ENCODE results near the gene RAVER1. TPM values are rescaled to one million over a fixed set of nuclear protein-coding genes. Genes with fewer than 3 reads are reported as not detected.

The RAVER1 gene
- total RNA-seq, 1 experiment from 2014 or later, result 55.1 TPM

DNA sequence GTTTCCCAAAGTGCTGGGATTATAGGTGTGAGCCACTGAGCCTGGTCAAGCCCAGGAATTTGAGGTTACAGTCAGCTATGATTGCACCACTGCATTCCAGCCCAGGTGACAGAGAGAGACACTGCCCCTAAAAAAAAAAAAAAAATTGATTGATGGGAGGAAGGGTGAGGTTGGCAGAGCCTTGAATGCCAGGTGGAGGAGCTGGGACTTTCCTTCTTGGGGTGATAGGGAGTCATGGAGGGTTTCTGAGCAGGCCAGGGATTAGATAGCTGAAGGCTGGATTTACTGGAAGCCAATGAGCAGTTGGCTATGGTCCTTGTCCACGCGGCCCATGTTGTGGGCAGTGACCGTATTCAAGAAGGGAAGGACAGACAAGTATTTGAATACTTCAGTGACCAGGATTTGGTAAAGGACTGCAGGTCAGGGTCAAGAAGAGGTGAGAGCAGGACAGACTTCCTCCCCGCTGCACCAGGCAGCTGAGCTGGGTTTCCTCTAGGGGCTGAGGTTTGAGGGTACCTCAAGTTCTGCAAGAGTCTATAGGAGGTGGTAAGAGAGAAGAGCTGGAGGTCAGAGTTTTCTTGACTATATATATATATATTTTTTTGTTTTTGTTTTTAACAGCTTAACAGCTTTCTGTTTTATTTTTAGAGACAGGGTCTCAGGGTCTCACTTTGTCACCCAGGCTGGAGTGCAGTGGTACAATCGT, 53.4 kb downstream of the RAVER1 start:
- POLR2A ChIA-PET, result interaction anchor here (0.6 to 0.7 kb wide), 2 partner anchors 10 to 39 kb away, joined by 3 to 6 read pairs; partner anchors contain the start of gene ICAM5
- Mint-ChIP-seq H3K36me3 (ENCODE audit: insufficient read depth, unreplicated experiment) (peaks cover 19% of the 10 kb centered on the region), H3K27ac (ENCODE audit: unreplicated experiment) (peak overlapping the region; percentile 63), H3K27me3 (ENCODE audit: insufficient read depth, unreplicated experiment) (no peaks in the 10 kb centered on the region), H3K4me1 (ENCODE audit: low read depth, unreplicated experiment) (peaks cover 7% of the 10 kb centered on the region), H3K4me3 (ENCODE audit: unreplicated experiment) (no peak overlapping the region), H3K9me3 (ENCODE audit: unreplicated experiment) (no peaks in the 10 kb centered on the region)
- intact Hi-C loops (cut with micrococcal nuclease; ENCODE audit: unreplicated experiment), result no loop called here
- no peaks in the 10 kb centered on the region for H3K9me3 ChIP-seq
- no peaks in the 10 kb centered on the region for H3K27me3 ChIP-seq (replicated peaks; ENCODE audit: control insufficient read depth, insufficient read depth, low read length)
- peaks cover 2% of the 10 kb centered on the region; the same call in 1 of the 2 replicates for H3K36me3 ChIP-seq (ENCODE audit: control insufficient read depth, insufficient read depth, low read length)
- BruUV-seq (replicated peaks), result no TSS peak
- TF ChIP-seq, protein P1, sequence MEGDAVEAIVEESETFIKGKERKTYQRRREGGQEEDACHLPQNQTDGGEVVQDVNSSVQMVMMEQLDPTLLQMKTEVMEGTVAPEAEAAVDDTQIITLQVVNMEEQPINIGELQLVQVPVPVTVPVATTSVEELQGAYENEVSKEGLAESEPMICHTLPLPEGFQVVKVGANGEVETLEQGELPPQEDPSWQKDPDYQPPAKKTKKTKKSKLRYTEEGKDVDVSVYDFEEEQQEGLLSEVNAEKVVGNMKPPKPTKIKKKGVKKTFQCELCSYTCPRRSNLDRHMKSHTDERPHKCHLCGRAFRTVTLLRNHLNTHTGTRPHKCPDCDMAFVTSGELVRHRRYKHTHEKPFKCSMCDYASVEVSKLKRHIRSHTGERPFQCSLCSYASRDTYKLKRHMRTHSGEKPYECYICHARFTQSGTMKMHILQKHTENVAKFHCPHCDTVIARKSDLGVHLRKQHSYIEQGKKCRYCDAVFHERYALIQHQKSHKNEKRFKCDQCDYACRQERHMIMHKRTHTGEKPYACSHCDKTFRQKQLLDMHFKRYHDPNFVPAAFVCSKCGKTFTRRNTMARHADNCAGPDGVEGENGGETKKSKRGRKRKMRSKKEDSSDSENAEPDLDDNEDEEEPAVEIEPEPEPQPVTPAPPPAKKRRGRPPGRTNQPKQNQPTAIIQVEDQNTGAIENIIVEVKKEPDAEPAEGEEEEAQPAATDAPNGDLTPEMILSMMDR (IDR thresholded peaks at IDR 0.05; ENCODE audit: insufficient read depth in 1 of 2, low read depth in 1 of 2, low read length in 1 of 2, severe bottlenecking in 1 of 2, unreplicated experiment in 1 of 2), result no peak
- H3K4me3 ChIP-seq (ENCODE audit: low read depth, low read length), result no peak overlapping the region
- H3K4me1 ChIP-seq, result peaks cover 20% of the 10 kb centered on the region
- no peak for DNase-seq
- CTCF ChIA-PET, result interaction anchor here (0.7 to 1.2 kb wide), 4 partner anchors 10 to 109 kb away, joined by 3 to 5 read pairs (median 4); no protein-coding TSS in a partner anchor

DNA sequence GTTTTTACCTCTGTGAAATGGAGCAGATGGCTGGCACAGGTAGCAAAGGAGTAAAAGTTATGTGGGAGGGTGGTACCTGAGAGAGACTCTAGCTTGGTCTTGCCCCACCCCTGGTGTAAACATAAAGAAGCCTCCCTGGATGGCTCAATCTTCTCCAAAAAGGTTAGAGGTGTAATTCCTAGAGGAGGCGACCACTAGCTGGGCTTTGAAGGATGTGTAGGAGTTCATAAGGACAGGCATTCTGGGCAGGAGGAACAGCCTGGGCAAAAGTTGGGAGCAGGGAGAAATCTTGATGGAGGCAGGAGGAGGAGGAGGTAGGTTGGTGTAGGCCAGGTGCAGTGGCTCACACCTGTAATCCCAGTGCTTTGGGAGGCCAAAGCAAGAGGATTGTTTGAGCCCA, 54.4 kb downstream of the RAVER1 start:
- ChIA-PET POLR2A (no interaction called here), CTCF (interaction anchor here (1.0 kb wide), 1 partner anchor 13 kb away, joined by 4 read pairs; no protein-coding TSS in a partner anchor)
- no TSS peak for BruUV-seq (replicated peaks)
- Mint-ChIP-seq H3K36me3 (ENCODE audit: insufficient read depth, unreplicated experiment) (peaks cover 23% of the 10 kb centered on the region), H3K27ac (ENCODE audit: unreplicated experiment) (no peak overlapping the region), H3K4me3 (ENCODE audit: unreplicated experiment) (no peak overlapping the region), H3K27me3 (ENCODE audit: insufficient read depth, unreplicated experiment) (no peaks in the 10 kb centered on the region), H3K9me3 (ENCODE audit: unreplicated experiment) (no peaks in the 10 kb centered on the region), H3K4me1 (ENCODE audit: low read depth, unreplicated experiment) (peaks cover 11% of the 10 kb centered on the region)
- Histone ChIP-seq H3K4me1 (peaks cover 19% of the 10 kb centered on the region), H3K9me3 (no peaks in the 10 kb centered on the region), H3K36me3 (ENCODE audit: control insufficient read depth, insufficient read depth, low read length) (peaks cover 2% of the 10 kb centered on the region; the same call in 1 of the 2 replicates), H3K4me3 (ENCODE audit: low read depth, low read length) (no peak overlapping the region), H3K27me3 (replicated peaks; ENCODE audit: control insufficient read depth, insufficient read depth, low read length) (no peaks in the 10 kb centered on the region)
- intact Hi-C loops (cut with micrococcal nuclease; ENCODE audit: unreplicated experiment), result no loop called here
- TF ChIP-seq, protein P1 (IDR thresholded peaks at IDR 0.05; ENCODE audit: insufficient read depth in 1 of 2, low read depth in 1 of 2, low read length in 1 of 2, severe bottlenecking in 1 of 2, unreplicated experiment in 1 of 2), result no peak
- no peak for DNase-seq

DNA sequence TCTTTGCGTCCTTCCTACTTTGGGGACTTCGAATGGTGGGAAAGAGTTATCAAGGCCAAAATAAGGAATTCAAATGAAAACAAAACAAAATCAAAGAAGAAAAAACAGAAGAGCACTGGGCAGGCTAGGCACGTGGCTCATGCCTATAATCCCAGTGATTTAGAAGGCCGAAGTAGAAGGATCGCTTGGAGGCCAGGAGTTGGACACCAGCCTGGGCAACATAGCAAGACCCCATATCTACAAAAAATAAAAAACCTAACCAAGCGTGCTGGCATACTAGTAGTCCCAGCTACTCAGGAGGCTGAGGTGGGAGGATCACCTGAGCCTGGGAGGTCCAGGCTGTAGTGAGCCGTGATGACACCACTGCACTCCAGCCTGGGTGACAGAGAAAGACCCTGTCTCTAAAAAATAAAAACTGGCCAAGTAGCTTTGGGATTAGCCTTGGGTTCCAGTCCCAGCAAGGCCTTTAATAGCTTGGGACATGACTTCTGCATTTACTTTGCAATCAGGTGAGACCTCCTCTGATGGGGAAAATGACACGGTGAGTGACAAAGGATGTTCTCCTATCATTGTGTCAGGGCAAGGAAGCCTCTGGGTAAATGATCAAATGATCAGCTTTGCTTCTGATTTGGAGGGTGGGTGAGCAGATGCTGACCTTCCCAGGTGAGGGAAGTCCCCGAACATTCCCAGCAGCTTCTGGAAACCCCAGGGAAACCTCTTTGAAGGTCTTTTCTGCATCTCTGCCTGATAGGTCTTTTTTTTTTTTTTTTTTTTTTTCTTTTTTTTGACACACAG, 55.3 kb downstream of the RAVER1 start:
- BruUV-seq (replicated peaks), result no TSS peak
- peaks cover 23% of the 10 kb centered on the region for H3K36me3 Mint-ChIP-seq (ENCODE audit: insufficient read depth, unreplicated experiment)
- CTCF ChIA-PET, result no interaction called here
- H3K27me3 Mint-ChIP-seq (ENCODE audit: insufficient read depth, unreplicated experiment), result no peaks in the 10 kb centered on the region
- no peaks in the 10 kb centered on the region for H3K27me3 ChIP-seq (replicated peaks; ENCODE audit: control insufficient read depth, insufficient read depth, low read length)
- H3K36me3 ChIP-seq (ENCODE audit: control insufficient read depth, insufficient read depth, low read length), result no peaks in the 10 kb centered on the region
- no peak overlapping the region for H3K4me3 ChIP-seq (ENCODE audit: low read depth, low read length)
- POLR2A ChIA-PET, result no interaction called here
- no peak overlapping the region for H3K4me3 Mint-ChIP-seq (ENCODE audit: unreplicated experiment)
- DNase-seq, result no peak
- H3K9me3 Mint-ChIP-seq (ENCODE audit: unreplicated experiment), result no peaks in the 10 kb centered on the region
- H3K4me1 ChIP-seq, result peaks cover 9% of the 10 kb centered on the region
- TF ChIP-seq, protein P1 (IDR thresholded peaks at IDR 0.05; ENCODE audit: insufficient read depth in 1 of 2, low read depth in 1 of 2, low read length in 1 of 2, severe bottlenecking in 1 of 2, unreplicated experiment in 1 of 2), result no peak
- intact Hi-C loops (cut with micrococcal nuclease; ENCODE audit: unreplicated experiment), result no loop called here
- H3K27ac Mint-ChIP-seq (ENCODE audit: unreplicated experiment), result peak overlapping the region; percentile 55
- no peaks in the 10 kb centered on the region for H3K9me3 ChIP-seq
- H3K4me1 Mint-ChIP-seq (ENCODE audit: low read depth, unreplicated experiment), result peaks cover 14% of the 10 kb centered on the region

All from Caco-2 (cell line).